Activated CD4-positive, alpha-beta memory T cell treated with anti-CD3 and anti-CD28 coated beads, Interleukin-2, amount 10 ng/mL, durations not matched to agents 7 days and 5 days (primary cell): ENCODE measurements around the gene PDE9A. TPM values are rescaled to one million over a fixed set of nuclear protein-coding genes. Genes with fewer than 3 reads are reported as not detected.

Experiments
- CTCF ChIA-PET: fragments of 350-600 bp; sonication (Branson Sonifier 250); formaldehyde crosslinking; loops from one replicate; lab custom pipeline; 2021; ENCODE audit warnings: antibody characterized with exemption, inconsistent platforms; lab: Charles Lee
- POLR2A ChIA-PET: fragments of 350-600 bp; sonication (Branson Sonifier 250); formaldehyde crosslinking; loops from one replicate; lab custom pipeline; 2021; ENCODE audit warnings: antibody characterized with exemption; lab: Charles Lee
- DNase-seq: peaks from one replicate; pipeline ENCODE4 v3.0.0-alpha.2; 2020
- H3K27ac Mint-ChIP-seq: one replicate; pipeline ENCODE4 v1.8.0; 2021; ENCODE audit warnings: mild to moderate bottlenecking, mixed read lengths
- H3K27me3 Mint-ChIP-seq: one replicate; pipeline ENCODE4 v1.8.0; 2021; ENCODE audit warnings: mixed read lengths
- H3K36me3 Mint-ChIP-seq: one replicate; pipeline ENCODE4 v1.8.0; 2021; ENCODE audit warnings: low read depth, mixed read lengths
- H3K4me1 Mint-ChIP-seq: one replicate; pipeline ENCODE4 v1.8.0; 2021; ENCODE audit warnings: mixed read lengths
- H3K4me3 Mint-ChIP-seq: one replicate; pipeline ENCODE4 v1.8.0; 2021; ENCODE audit warnings: mild to moderate bottlenecking, mixed read lengths
- H3K9me3 Mint-ChIP-seq: one replicate; pipeline ENCODE4 v1.8.0; 2021; ENCODE audit warnings: mixed read lengths
- total RNA-seq, 2 experiments: library from RNA; stranded (reverse); gene quantifications; one replicate each; pipeline ENCODE4 v1.2.3, GENCODE V29; 2021

PDE9A gene
- total RNA-seq, 2 experiments from 2014 or later, result 13.9 to 14.3 TPM

- peaks cover 3% of the 10 kb centered on the region for H3K9me3 Mint-ChIP-seq
- peaks cover 29% of the 10 kb centered on the region for H3K36me3 Mint-ChIP-seq
- peaks cover 2% of the 10 kb centered on the region for H3K27me3 Mint-ChIP-seq
- peak; percentile 31 for DNase-seq
- CTCF ChIA-PET, result interaction anchor here (0.6 to 1.0 kb wide), 2 partner anchors 12 to 140 kb away, joined by 3 read pairs; no protein-coding TSS in a partner anchor
- peak overlapping the region; percentile 95 for H3K27ac Mint-ChIP-seq
- H3K4me1 Mint-ChIP-seq, result peaks cover 64% of the 10 kb centered on the region
- POLR2A ChIA-PET, result interaction anchor here (1.1 to 1.6 kb wide), 4 partner anchors 11 to 50 kb away, joined by 3 to 13 read pairs (median 5); no protein-coding TSS in a partner anchor
- H3K4me3 Mint-ChIP-seq, result peak overlapping the region; percentile 48
These were observed 81.0 kb downstream of the PDE9A start for GRCh38 chr21:42734323-42734971.

- H3K9me3 Mint-ChIP-seq, result no peaks in the 10 kb centered on the region
- H3K27me3 Mint-ChIP-seq, result no peaks in the 10 kb centered on the region
- DNase-seq, result no peak
- POLR2A ChIA-PET, result interaction anchor here (0.8 to 1.6 kb wide), 5 partner anchors 11 to 120 kb away, joined by 3 to 13 read pairs (median 4); no protein-coding TSS in a partner anchor
- peak overlapping the region; percentile 48 for H3K4me3 Mint-ChIP-seq
- peaks cover 26% of the 10 kb centered on the region for H3K36me3 Mint-ChIP-seq
- CTCF ChIA-PET, result interaction anchor here (0.8 to 1.0 kb wide), 2 partner anchors 11 to 50 kb away, joined by 3 read pairs; no protein-coding TSS in a partner anchor
- peak overlapping the region; percentile 95 for H3K27ac Mint-ChIP-seq
- peaks cover 61% of the 10 kb centered on the region for H3K4me1 Mint-ChIP-seq
These were observed 81.6 kb downstream of the PDE9A start for GRCh38 chr21:42735061-42735460.

GRCh38 chr21:42735944-42736343, 82.5 kb downstream of the PDE9A start:
- ChIA-PET CTCF (no interaction called here), POLR2A (interaction anchor here (0.8 to 3.0 kb wide), 4 partner anchors 10 to 121 kb away, joined by 3 to 16 read pairs (median 5); no protein-coding TSS in a partner anchor)
- no peaks in the 10 kb centered on the region for H3K27me3 Mint-ChIP-seq
- H3K4me3 Mint-ChIP-seq, result no peak overlapping the region
- no peaks in the 10 kb centered on the region for H3K9me3 Mint-ChIP-seq
- peak overlapping the region; percentile 15 for H3K27ac Mint-ChIP-seq
- no peak for DNase-seq
- peaks cover 61% of the 10 kb centered on the region for H3K4me1 Mint-ChIP-seq
- peaks cover 26% of the 10 kb centered on the region for H3K36me3 Mint-ChIP-seq

GRCh38 chr21:42736646-42737350, 83.4 kb downstream of the PDE9A start:
- Mint-ChIP-seq H3K4me3 (no peak overlapping the region), H3K36me3 (peaks cover 26% of the 10 kb centered on the region), H3K4me1 (peaks cover 57% of the 10 kb centered on the region), H3K9me3 (no peaks in the 10 kb centered on the region), H3K27me3 (peaks cover 2% of the 10 kb centered on the region), H3K27ac (no peak overlapping the region)
- ChIA-PET CTCF (no interaction called here), POLR2A (interaction anchor here (3.0 kb wide), 1 partner anchor 11 kb away, joined by 16 read pairs; no protein-coding TSS in a partner anchor)
- DNase-seq, result no peak

- Mint-ChIP-seq H3K27me3 (peaks cover 2% of the 10 kb centered on the region), H3K4me3 (no peak overlapping the region), H3K4me1 (peaks cover 56% of the 10 kb centered on the region), H3K36me3 (peaks cover 23% of the 10 kb centered on the region), H3K9me3 (no peaks in the 10 kb centered on the region), H3K27ac (peak overlapping the region; percentile 94)
- peak; percentile 20 for DNase-seq
- ChIA-PET POLR2A (interaction anchor here (0.7 to 3.0 kb wide), 8 partner anchors 10 to 228 kb away, joined by 3 to 16 read pairs (median 3); partner anchors contain the start of gene PDE9A), CTCF (no interaction called here)
These were observed 84.7 kb downstream of the PDE9A start for GRCh38 chr21:42737951-42738590.

GRCh38 chr21:42739061-42739931, 85.9 kb downstream of the PDE9A start:
- no peak for DNase-seq
- H3K27ac Mint-ChIP-seq, result no peak overlapping the region
- CTCF ChIA-PET, result no interaction called here
- POLR2A ChIA-PET, result interaction anchor here (3.0 kb wide), 1 partner anchor 8 kb away, joined by 16 read pairs; no protein-coding TSS in a partner anchor
- peaks cover 11% of the 10 kb centered on the region for H3K36me3 Mint-ChIP-seq
- peaks cover 2% of the 10 kb centered on the region for H3K27me3 Mint-ChIP-seq
- H3K4me3 Mint-ChIP-seq, result no peak overlapping the region
- peaks cover 44% of the 10 kb centered on the region for H3K4me1 Mint-ChIP-seq
- H3K9me3 Mint-ChIP-seq, result no peaks in the 10 kb centered on the region

GRCh38 chr21:42740405-42740909, 87.0 kb downstream of the PDE9A start:
- Mint-ChIP-seq H3K4me1 (peaks cover 32% of the 10 kb centered on the region), H3K27me3 (peaks cover 2% of the 10 kb centered on the region), H3K9me3 (no peaks in the 10 kb centered on the region), H3K27ac (no peak overlapping the region), H3K36me3 (peaks cover 6% of the 10 kb centered on the region), H3K4me3 (no peak overlapping the region)
- POLR2A ChIA-PET, result interaction anchor here (1.4 kb wide), 1 partner anchor 9 kb away, joined by 4 read pairs; no protein-coding TSS in a partner anchor
- no peak for DNase-seq
- CTCF ChIA-PET, result no interaction called here

GRCh38 chr21:42741066-42741465, 87.6 kb downstream of the PDE9A start:
- ChIA-PET POLR2A (interaction anchor here (1.4 kb wide), 1 partner anchor 9 kb away, joined by 4 read pairs; no protein-coding TSS in a partner anchor), CTCF (no interaction called here)
- H3K4me1 Mint-ChIP-seq, result peaks cover 29% of the 10 kb centered on the region
- H3K9me3 Mint-ChIP-seq, result no peaks in the 10 kb centered on the region
- H3K27me3 Mint-ChIP-seq, result peaks cover 2% of the 10 kb centered on the region
- no peak overlapping the region for H3K27ac Mint-ChIP-seq
- peaks cover under 1% of the 10 kb centered on the region for H3K36me3 Mint-ChIP-seq
- DNase-seq, result no peak
- H3K4me3 Mint-ChIP-seq, result no peak overlapping the region

- POLR2A ChIA-PET, result interaction anchor here (1.1 kb wide), 1 partner anchor 10 kb away, joined by 4 read pairs; no protein-coding TSS in a partner anchor
- peaks cover 2% of the 10 kb centered on the region for H3K27me3 Mint-ChIP-seq
- no peak overlapping the region for H3K4me3 Mint-ChIP-seq
- peaks cover 26% of the 10 kb centered on the region for H3K4me1 Mint-ChIP-seq
- DNase-seq, result no peak
- H3K36me3 Mint-ChIP-seq, result no peaks in the 10 kb centered on the region
- H3K9me3 Mint-ChIP-seq, result no peaks in the 10 kb centered on the region
- CTCF ChIA-PET, result no interaction called here
- no peak overlapping the region for H3K27ac Mint-ChIP-seq
These were observed 91.4 kb downstream of the PDE9A start for GRCh38 chr21:42744520-42745445.

GRCh38 chr21:42745511-42746239, 92.3 kb downstream of the PDE9A start:
- Mint-ChIP-seq H3K27ac (peak overlapping the region; percentile 49), H3K27me3 (peaks cover 2% of the 10 kb centered on the region), H3K9me3 (no peaks in the 10 kb centered on the region), H3K4me1 (peaks cover 26% of the 10 kb centered on the region), H3K36me3 (no peaks in the 10 kb centered on the region), H3K4me3 (no peak overlapping the region)
- POLR2A ChIA-PET, result interaction anchor here (1.1 to 2.2 kb wide), 2 partner anchors 10 to 38 kb away, joined by 4 to 11 read pairs; no protein-coding TSS in a partner anchor
- no peak for DNase-seq
- CTCF ChIA-PET, result interaction anchor here (1.1 kb wide), 1 partner anchor 11 kb away, joined by 3 read pairs; no protein-coding TSS in a partner anchor
